Activated naive CD8-positive, alpha-beta T cell treated with anti-CD3 and anti-CD28 coated beads, Interleukin-2, amount 50 U/mL, for 24 hours (primary cell): ENCODE results near the gene MIPEP.
A peak's percentile ranks its signal among the peaks of the same experiment; 100 is the strongest.

ENCODE experiments used
- ATAC-seq: fragments of 150-1000 bp; cut with Tn5 transposase; one replicate; pipeline ENCODE4 v1.10.0; 2021
- DNase-seq: peaks from one replicate; pipeline ENCODE4 v3.0.0; 2021
- H3K27ac Mint-ChIP-seq: one replicate; pipeline ENCODE4 v1.8.0; 2021; ENCODE audit warnings: mild to moderate bottlenecking, mixed read lengths
- H3K27me3 Mint-ChIP-seq: one replicate; pipeline ENCODE4 v1.8.0; 2021; ENCODE audit warnings: mixed read lengths
- H3K36me3 Mint-ChIP-seq: one replicate; pipeline ENCODE4 v1.8.0; 2021; ENCODE audit warnings: low read depth, mixed read lengths
- H3K4me1 Mint-ChIP-seq: one replicate; pipeline ENCODE4 v1.8.0; 2021; ENCODE audit warnings: mixed read lengths
- H3K4me3 Mint-ChIP-seq: one replicate; pipeline ENCODE4 v1.8.0; 2021; ENCODE audit warnings: mild to moderate bottlenecking, moderate library complexity, mixed read lengths
- H3K9me3 Mint-ChIP-seq: one replicate; pipeline ENCODE4 v1.8.0; 2021; ENCODE audit warnings: mixed read lengths

Gene MIPEP

DNA sequence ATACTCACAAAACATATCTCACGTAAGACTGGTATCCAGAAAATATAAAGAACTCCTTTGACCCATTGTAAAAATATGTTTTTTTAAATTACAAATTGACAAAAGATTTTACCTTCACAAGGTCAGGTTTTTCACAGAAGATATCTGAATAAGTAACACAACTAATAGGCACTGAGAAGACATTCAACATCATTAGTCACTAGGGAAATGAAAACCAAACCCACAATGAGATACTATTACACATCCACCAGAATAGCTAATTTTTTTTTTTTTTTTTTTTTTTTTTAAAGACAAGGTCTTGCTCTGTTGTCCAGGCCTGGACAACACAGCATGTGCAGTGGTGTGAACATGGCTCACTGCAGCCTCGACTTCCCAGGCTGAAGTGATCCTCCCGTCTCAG lies 157.5 kb downstream of the MIPEP start:
- no peaks in the 10 kb centered on the region for H3K9me3 Mint-ChIP-seq
- DNase-seq (no peak), ATAC-seq (no peak)
- peaks cover 10% of the 10 kb centered on the region for H3K36me3 Mint-ChIP-seq
- H3K27me3 Mint-ChIP-seq, result no peaks in the 10 kb centered on the region
- H3K4me1 Mint-ChIP-seq, result no peaks in the 10 kb centered on the region
- no peak overlapping the region for H3K27ac Mint-ChIP-seq
- H3K4me3 Mint-ChIP-seq, result no peak overlapping the region

DNA sequence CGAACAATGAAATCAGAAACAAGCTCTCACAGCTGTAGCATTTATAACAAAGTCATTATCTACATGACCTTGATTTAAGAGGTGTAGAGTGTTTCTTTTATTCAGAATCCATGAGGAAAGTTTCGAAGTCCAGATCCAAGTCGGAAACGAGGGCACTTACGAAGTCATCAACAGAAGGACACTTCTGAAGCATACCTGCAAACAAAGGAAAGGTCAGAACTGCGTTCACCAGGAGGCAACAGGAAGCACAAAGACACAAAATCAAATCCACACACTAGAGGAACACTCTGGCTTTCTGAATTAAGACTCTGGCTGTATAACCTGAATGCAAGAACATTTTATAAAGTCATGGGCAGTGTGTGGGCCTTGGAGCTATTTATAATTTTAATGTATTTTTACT lies 158.9 kb downstream of the MIPEP start:
- Mint-ChIP-seq H3K4me1 (no peaks in the 10 kb centered on the region), H3K27me3 (no peaks in the 10 kb centered on the region), H3K36me3 (peaks cover 8% of the 10 kb centered on the region), H3K9me3 (no peaks in the 10 kb centered on the region), H3K4me3 (no peak overlapping the region), H3K27ac (no peak overlapping the region)
- DNase-seq (no peak), ATAC-seq (no peak)

DNA sequence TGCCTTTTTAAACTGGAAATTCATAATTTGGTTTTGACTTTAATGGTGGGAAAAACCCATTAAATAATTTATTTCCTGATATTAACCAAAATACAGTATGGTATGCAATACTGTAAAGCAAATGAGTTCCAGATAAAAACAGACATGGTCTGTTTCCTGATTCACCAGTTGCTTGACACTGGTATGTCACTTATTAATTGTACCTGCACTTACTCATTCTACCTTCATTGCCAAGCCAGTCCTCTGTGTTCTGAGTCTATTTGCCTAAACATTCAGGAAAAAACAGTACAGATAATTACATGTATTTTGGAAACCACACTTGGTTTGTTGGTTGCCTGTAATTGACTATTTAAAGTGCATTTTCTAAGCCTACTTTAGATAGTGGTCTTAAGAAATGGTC lies 159.7 kb downstream of the MIPEP start:
- no peak for DNase-seq
- H3K27me3 Mint-ChIP-seq, result no peaks in the 10 kb centered on the region
- no peak overlapping the region for H3K27ac Mint-ChIP-seq
- peaks cover 8% of the 10 kb centered on the region for H3K36me3 Mint-ChIP-seq
- no peaks in the 10 kb centered on the region for H3K4me1 Mint-ChIP-seq
- no peak for ATAC-seq
- H3K4me3 Mint-ChIP-seq, result no peak overlapping the region
- no peaks in the 10 kb centered on the region for H3K9me3 Mint-ChIP-seq

DNA sequence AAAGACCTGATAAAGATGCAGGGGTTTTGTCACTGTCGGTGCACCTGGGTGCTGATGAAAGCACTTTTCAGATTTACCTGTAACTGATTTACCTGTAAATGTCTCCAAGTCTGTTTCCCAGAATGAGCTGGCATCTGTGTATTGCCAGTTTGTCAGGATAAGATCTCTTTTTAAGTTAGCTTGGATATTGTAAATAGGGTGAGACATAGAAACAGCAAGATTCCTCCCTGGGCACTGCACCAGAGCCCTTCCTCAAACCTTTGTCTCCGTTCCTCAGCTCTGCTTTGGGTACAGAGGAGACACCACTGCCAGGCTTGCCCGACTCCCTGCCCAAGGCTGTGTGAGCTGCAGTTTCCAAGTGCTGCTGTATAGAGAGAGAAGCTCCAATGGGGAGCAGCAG lies 160.4 kb downstream of the MIPEP start:
- peaks cover 6% of the 10 kb centered on the region for H3K36me3 Mint-ChIP-seq
- no peak overlapping the region for H3K4me3 Mint-ChIP-seq
- H3K27me3 Mint-ChIP-seq, result no peaks in the 10 kb centered on the region
- no peaks in the 10 kb centered on the region for H3K4me1 Mint-ChIP-seq
- no peaks in the 10 kb centered on the region for H3K9me3 Mint-ChIP-seq
- no peak for DNase-seq
- H3K27ac Mint-ChIP-seq, result no peak overlapping the region
- ATAC-seq, result no peak

DNA sequence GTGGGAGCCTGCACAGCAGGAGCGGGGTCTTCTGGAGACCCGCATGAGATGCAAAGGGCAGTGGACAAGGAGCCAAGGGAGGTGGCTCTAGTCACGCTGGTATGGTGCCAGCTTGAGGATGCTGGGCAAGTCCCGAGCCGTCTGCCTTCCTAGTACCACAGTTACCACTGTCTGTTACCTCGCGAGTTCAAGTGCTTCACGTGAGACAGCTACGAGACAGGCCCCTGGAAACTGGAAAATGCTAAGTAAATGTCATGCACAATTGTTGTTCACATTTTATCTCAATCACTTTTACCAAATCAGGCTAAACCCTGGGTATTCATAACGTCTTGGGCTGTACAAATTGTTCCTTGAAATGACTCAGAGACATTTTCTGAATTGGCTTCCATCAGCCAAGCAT lies 163.3 kb downstream of the MIPEP start:
- Mint-ChIP-seq H3K4me3 (no peak overlapping the region), H3K9me3 (no peaks in the 10 kb centered on the region), H3K27me3 (no peaks in the 10 kb centered on the region), H3K27ac (no peak overlapping the region), H3K36me3 (peaks cover 2% of the 10 kb centered on the region), H3K4me1 (no peaks in the 10 kb centered on the region)
- no peak for ATAC-seq
- DNase-seq, result no peak

DNA sequence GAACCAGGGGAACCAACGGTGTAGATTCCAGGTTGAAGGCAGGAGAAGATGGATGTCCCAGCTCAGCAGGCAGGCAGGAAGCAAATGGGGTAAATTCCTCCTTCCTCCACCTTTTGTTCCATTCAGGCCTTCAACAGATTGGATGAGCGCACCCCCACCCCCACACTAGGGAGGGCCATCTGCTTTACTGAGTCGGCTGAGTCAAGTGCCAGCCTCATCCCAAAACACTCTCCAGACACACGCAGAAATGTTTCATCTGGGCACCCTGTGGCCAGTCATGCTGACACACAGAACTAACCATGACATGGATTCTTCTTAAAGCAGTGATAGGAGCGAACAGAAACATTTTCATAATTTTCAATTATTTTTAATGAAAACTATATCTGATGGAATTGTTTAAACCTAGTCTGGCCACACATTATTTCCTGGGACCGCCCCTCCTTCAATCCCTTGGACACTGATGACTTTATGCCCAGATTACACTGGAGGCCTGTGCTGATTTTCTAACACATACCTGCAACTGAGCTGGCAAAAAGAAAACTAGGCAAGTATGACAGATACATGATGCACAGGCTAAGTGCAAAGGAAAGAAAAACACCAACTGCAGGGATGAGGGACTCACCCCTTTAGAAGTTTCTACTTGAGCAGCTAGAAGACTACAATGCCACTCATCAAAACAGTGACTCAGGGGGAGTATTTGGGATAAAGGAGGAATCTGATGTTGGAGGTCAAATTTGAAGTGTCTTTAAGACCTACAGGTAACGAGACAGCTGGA lies 164.8 kb downstream of the MIPEP start:
- Mint-ChIP-seq H3K27me3 (no peaks in the 10 kb centered on the region), H3K27ac (no peak overlapping the region), H3K9me3 (no peaks in the 10 kb centered on the region), H3K36me3 (peaks cover 2% of the 10 kb centered on the region), H3K4me1 (peaks cover under 1% of the 10 kb centered on the region), H3K4me3 (no peak overlapping the region)
- DNase-seq (no peak), ATAC-seq (no peak)

DNA sequence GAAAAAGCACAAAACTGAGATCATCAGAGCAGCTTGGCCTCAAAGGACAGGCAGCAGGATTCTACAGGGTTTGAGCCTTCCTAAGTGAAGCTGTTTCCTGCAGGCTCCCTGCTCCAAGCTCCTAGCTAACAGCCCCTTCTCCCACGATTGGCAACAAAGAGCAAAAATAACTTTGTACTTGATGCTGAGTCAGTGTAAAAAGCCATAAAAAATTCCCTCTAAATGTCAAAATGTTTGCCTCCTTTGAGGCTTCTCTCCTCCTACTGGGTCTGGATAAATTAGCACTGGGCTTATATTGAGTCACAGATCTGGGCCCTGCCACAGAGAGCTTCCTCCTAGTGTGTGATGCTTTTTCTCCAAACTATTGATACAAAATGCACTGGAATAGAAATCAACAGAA lies 165.7 kb downstream of the MIPEP start:
- Mint-ChIP-seq H3K36me3 (peaks cover 2% of the 10 kb centered on the region), H3K4me3 (no peak overlapping the region), H3K27me3 (no peaks in the 10 kb centered on the region), H3K9me3 (no peaks in the 10 kb centered on the region), H3K4me1 (peaks cover 9% of the 10 kb centered on the region), H3K27ac (no peak overlapping the region)
- ATAC-seq, result no peak
- no peak for DNase-seq

DNA sequence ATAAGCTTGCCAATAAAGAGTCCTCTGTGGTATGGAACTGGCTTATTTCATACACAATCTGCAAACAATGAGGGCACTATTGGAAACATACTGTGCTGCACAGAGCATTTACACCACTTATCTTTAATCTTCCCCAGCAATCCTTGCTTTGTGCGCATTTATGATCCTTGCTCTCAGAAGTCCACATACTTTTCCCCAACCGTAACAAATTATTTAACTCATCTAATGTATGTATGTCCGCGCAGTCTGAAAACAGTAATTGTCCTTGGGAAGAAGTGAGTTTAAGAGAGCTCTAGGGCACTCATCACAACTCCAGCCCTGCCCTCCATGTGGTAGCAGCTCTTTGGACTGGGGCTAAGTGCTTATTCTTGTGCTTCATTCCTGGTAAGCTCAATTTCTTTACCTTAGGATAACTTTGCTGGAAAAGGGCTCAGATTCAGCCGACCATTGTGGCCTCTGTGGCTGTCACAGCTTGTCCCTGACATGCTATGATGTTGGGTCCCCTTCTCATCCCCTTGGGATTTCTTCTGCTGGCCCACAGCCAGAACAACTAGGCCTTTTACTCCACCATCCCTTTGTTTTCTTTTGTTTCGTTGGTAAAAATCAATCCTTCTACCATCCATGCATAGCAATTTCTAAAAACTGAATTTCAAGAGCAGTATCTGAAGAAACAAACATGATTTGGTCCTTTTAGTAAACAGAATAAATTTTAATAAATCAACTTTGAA lies 166.3 kb downstream of the MIPEP start:
- Mint-ChIP-seq H3K27me3 (no peaks in the 10 kb centered on the region), H3K27ac (no peak overlapping the region), H3K9me3 (no peaks in the 10 kb centered on the region), H3K36me3 (peaks cover 2% of the 10 kb centered on the region), H3K4me3 (no peak overlapping the region), H3K4me1 (peaks cover 9% of the 10 kb centered on the region)
- no peak for DNase-seq
- no peak for ATAC-seq

DNA sequence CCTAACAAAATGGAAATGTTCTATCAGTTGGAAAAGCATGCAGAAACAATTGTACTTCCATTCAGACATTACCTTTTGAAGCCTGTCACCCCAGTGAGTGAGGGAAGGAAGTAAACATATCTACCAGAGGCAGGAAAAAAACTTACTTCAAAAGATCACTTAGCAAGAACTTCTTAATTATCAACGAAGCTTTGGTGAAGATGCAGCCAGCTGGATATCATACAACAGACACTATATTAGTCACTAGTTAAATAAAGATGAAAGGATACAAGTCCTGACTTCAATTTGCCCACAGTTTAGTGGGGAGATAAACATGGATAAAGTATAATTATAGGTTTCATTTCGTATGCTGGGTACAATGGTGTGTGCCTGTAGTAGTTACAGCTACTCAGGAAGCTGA lies 170.2 kb downstream of the MIPEP start:
- DNase-seq, result no peak
- H3K4me1 Mint-ChIP-seq, result peaks cover 9% of the 10 kb centered on the region
- ATAC-seq, result no peak
- peaks cover 7% of the 10 kb centered on the region for H3K27me3 Mint-ChIP-seq
- no peaks in the 10 kb centered on the region for H3K9me3 Mint-ChIP-seq
- H3K36me3 Mint-ChIP-seq, result no peaks in the 10 kb centered on the region
- H3K4me3 Mint-ChIP-seq, result no peak overlapping the region
- H3K27ac Mint-ChIP-seq, result no peak overlapping the region

DNA sequence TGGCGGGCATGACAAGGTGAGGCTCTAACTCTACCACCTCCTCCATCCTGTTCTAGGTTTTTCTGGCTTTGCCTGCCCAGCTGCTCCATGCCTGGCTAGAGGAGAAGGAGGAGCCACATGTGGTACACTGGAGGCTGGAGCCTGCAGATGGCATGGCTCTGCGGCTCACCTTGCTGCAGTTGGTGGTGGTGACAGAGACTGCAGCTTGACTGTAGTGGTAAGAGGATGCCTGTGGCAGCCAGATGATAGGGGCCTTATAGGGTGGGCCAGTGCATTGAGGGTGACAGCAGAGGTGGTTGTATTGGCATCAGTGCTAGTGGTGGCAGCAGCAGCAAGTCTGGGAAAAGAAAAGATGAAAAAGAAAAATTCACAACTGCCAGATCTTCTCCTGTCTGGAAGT lies 172.8 kb downstream of the MIPEP start:
- Mint-ChIP-seq H3K27ac (no peak overlapping the region), H3K9me3 (no peaks in the 10 kb centered on the region), H3K4me3 (no peak overlapping the region), H3K27me3 (peaks cover 18% of the 10 kb centered on the region), H3K36me3 (no peaks in the 10 kb centered on the region), H3K4me1 (peaks cover 9% of the 10 kb centered on the region)
- no peak for DNase-seq
- peak; percentile 38 for ATAC-seq

DNA sequence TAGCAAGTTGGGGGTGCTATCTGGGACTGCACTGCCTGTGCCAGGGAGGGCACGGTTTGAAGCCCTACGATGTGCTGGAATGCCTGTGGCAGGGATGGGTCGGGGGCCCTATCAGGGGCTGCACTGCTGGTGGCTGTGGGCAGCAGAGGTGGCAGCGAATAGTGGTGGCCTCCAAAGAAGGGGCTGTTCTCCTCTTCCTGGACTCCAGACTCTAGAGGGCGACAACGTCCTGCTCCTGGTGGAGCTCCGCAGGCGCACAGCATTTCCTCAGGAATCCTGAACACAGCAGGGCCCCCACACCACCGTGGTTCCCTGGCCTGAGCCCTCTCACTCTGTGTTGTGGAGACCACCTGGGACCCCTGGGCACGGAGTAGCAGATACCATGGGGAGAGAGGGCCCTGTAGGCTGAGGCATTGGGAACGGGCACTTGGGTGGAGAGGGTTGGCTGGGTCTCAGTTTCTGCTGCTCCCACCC lies 173.4 kb downstream of the MIPEP start:
- Mint-ChIP-seq H3K27ac (no peak overlapping the region), H3K9me3 (no peaks in the 10 kb centered on the region), H3K4me1 (peaks cover 9% of the 10 kb centered on the region), H3K36me3 (no peaks in the 10 kb centered on the region), H3K4me3 (no peak overlapping the region), H3K27me3 (peaks cover 18% of the 10 kb centered on the region)
- peak; percentile 31 for ATAC-seq
- peak; percentile 8 for DNase-seq

DNA sequence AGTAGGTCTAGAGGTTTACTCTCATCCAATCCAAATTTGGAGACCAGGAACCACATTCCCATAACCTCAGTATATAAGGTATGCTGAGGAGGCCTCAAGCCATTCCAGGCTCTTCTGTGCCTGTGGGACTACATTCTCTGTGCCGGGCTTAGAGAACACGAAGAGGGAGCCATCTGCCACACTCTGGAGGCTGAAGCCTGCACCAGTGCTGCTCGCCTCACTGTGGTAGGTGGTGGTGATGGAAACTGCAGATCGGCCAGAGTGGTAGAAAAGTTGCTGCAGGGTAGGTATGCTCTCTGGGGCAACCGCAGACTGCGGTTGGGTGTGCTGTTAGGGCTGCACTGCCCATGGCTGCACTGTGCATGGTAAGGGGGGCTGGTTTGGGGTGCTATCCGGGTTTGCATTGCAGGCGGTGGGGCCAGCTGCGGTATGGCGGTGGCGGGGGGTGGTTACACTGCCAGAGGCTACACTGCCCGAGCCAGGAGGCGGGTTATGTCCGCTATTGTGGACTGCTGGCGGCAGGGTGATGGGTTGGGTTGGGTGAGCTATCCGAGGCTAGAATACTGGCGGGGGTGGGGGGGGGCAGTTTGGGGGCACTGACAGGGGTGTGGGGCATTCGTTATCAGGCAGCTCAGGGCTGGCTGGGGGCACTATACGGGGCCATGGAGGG lies 174.0 kb downstream of the MIPEP start:
- ATAC-seq (no peak), DNase-seq (no peak)
- Mint-ChIP-seq H3K4me1 (peaks cover 9% of the 10 kb centered on the region), H3K27me3 (peaks cover 18% of the 10 kb centered on the region), H3K9me3 (no peaks in the 10 kb centered on the region), H3K36me3 (no peaks in the 10 kb centered on the region), H3K4me3 (no peak overlapping the region), H3K27ac (no peak overlapping the region)

DNA sequence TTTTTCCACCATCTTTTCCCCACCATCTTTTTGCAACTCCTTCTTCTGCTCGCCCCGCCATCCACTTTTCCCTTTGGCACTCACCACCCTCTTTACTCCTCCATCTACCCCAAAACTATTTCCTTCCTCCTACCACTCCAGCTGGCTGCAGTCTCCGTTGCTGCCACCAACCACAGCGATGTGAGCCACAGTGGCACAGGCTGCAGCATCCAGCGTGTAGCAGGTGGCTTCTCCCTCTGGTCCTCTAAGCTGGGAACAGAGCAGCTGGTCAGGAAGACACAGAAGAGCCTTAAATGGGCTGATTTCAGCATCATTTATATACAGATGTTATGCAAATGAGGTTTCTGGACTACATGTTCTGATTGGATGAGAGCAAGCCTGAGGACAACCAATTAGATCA lies 174.5 kb downstream of the MIPEP start:
- Mint-ChIP-seq H3K4me1 (peaks cover 9% of the 10 kb centered on the region), H3K9me3 (no peaks in the 10 kb centered on the region), H3K27ac (no peak overlapping the region), H3K36me3 (no peaks in the 10 kb centered on the region), H3K27me3 (peaks cover 18% of the 10 kb centered on the region), H3K4me3 (no peak overlapping the region)
- DNase-seq (no peak), ATAC-seq (no peak)

DNA sequence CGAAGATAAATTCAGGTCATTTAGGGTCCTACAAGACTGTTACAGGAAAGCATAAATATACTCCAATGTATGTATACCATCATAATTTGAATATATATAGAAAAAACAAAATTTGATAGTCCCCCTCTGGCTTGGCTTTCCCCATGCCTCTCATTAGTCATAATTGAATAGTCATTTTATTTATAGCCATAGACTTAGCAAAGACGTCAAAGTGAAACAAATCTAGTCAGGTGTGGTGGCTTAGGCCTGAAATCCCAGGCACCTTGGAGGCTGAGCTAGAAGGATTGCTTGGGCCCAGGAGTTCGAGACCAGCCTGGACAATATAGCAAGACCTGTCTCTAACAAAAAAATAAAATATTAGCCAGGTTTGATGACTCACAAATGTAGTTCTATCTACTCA lies 177.8 kb downstream of the MIPEP start:
- ATAC-seq, result no peak
- DNase-seq, result no peak
- Mint-ChIP-seq H3K27ac (no peak overlapping the region), H3K4me1 (no peaks in the 10 kb centered on the region), H3K27me3 (peaks cover 18% of the 10 kb centered on the region), H3K4me3 (no peak overlapping the region), H3K9me3 (no peaks in the 10 kb centered on the region), H3K36me3 (no peaks in the 10 kb centered on the region)

DNA sequence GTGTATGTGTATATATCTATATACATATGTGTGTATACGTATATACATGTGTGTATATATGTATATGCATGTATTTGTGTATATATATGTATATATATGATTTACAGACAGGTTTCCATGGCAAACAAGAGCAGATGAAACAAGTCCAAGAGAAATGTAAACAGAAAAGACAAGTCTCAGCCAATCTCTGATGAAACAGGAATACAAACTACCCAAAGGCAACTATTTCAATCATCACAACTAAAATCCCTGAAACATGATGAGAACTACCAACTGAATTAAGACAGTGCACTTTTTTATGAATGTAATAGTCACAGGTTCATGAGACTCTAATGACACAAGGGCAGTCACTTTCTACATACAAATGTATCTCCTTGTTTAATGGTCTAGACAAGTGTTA lies 178.8 kb downstream of the MIPEP start:
- H3K27me3 Mint-ChIP-seq, result peaks cover 18% of the 10 kb centered on the region
- H3K4me1 Mint-ChIP-seq, result no peaks in the 10 kb centered on the region
- no peak overlapping the region for H3K27ac Mint-ChIP-seq
- H3K4me3 Mint-ChIP-seq, result no peak overlapping the region
- no peaks in the 10 kb centered on the region for H3K9me3 Mint-ChIP-seq
- ATAC-seq, result no peak
- DNase-seq, result no peak
- no peaks in the 10 kb centered on the region for H3K36me3 Mint-ChIP-seq
